ENCODE results near the gene DGKE.

DGKE gene

GRCh38 chr17:56892333-56892732 is 58.4 kb downstream of the DGKE start:
- no peak for DNase-seq

GRCh38 chr17:56893503-56893902 is 59.6 kb downstream of the DGKE start:
- DNase-seq, result no peak

GRCh38 chr17:56894859-56895455 is 61.0 kb downstream of the DGKE start:
- DNase-seq, result no peak

GRCh38 chr17:56896217-56896967 is 62.4 kb downstream of the DGKE start:
- DNase-seq, result no peak

- DNase-seq, result no peak
These were observed 63.0 kb downstream of the DGKE start for GRCh38 chr17:56896968-56897359.

- DNase-seq, result no peak
These were observed 63.9 kb downstream of the DGKE start for GRCh38 chr17:56897646-56898424.

- DNase-seq, result no peak
These were observed 64.9 kb downstream of the DGKE start for GRCh38 chr17:56898874-56899273.

- no peak for DNase-seq
These were observed 65.5 kb downstream of the DGKE start for GRCh38 chr17:56899403-56899802.

GRCh38 chr17:56902348-56902747 is 68.4 kb downstream of the DGKE start:
- no peak for DNase-seq

GRCh38 chr17:56903560-56903959 is 69.6 kb downstream of the DGKE start:
- DNase-seq, result no peak

- DNase-seq, result no peak
These were observed 74.1 kb downstream of the DGKE start for GRCh38 chr17:56908001-56908542.

- DNase-seq, result no peak
These were observed 76.0 kb downstream of the DGKE start for GRCh38 chr17:56909742-56910508.

GRCh38 chr17:56910509-56911235 is 76.7 kb downstream of the DGKE start:
- no peak for DNase-seq

- DNase-seq, result no peak
These were observed 78.4 kb downstream of the DGKE start for GRCh38 chr17:56912105-56912999.

GRCh38 chr17:56913000-56913311 is 79.0 kb downstream of the DGKE start:
- DNase-seq, result no peak

GRCh38 chr17:56913353-56913866 is 79.5 kb downstream of the DGKE start:
- DNase-seq, result no peak

- peak; percentile 91 for DNase-seq
These were observed 80.1 kb downstream of the DGKE start, which contains the start of gene TRIM25 for GRCh38 chr17:56913867-56914580. TSS of gene TRIM25 (minus strand) at chr17:56914049. CDS start at chr17:56913988, 61 bp downstream.

- DNase-seq, result no peak
These were observed 80.8 kb downstream of the DGKE start for GRCh38 chr17:56914581-56915273.

- DNase-seq, result no peak
These were observed 83.8 kb downstream of the DGKE start for GRCh38 chr17:56917559-56918296.
